GM19372 (cell line): ENCODE data around the gene HNF4A.
A peak's percentile ranks its signal among the peaks of the same experiment; 100 is the strongest.
"Not testable (repeated sequence)": the region's sequence is repeated elsewhere in the genome, so short reads cannot be mapped to it uniquely, and the experiment has no call there.

ENCODE experiments used
- ATAC-seq: cut with Tn5 transposase; IDR thresholded peaks from one replicate; pipeline ENCODE4 v1.9.1; 2021; ENCODE audit warnings: mild to moderate bottlenecking, low read depth, moderate library complexity; ENCODE audit not compliant: unreplicated experiment

HNF4A gene

GRCh38 chr20:44461142-44461802 is 105.8 kb downstream of the HNF4A start:
- no peak for ATAC-seq

- ATAC-seq, result no peak
Measured at GRCh38 chr20:44461803-44462174, 106.3 kb downstream of the HNF4A start.

GRCh38 chr20:44463466-44463865 is 108.0 kb downstream of the HNF4A start:
- ATAC-seq, result no peak

- ATAC-seq, result no peak
Measured at GRCh38 chr20:44464514-44464913, 109.0 kb downstream of the HNF4A start.

- no peak for ATAC-seq
Measured at GRCh38 chr20:44465001-44465560, 109.6 kb downstream of the HNF4A start.

GRCh38 chr20:44467289-44467883 is 111.9 kb downstream of the HNF4A start:
- ATAC-seq, result no peak

- ATAC-seq, result no peak
Measured at GRCh38 chr20:44468044-44468782, 112.7 kb downstream of the HNF4A start.

GRCh38 chr20:44470327-44470726 is 114.8 kb downstream of the HNF4A start:
- ATAC-seq, result no peak

GRCh38 chr20:44471481-44471882 is 116.0 kb downstream of the HNF4A start:
- ATAC-seq, result no peak

- ATAC-seq, result not testable (repeated sequence)
Measured at GRCh38 chr20:44472283-44472682, 116.8 kb downstream of the HNF4A start.

GRCh38 chr20:44475372-44475693 is 119.8 kb downstream of the HNF4A start:
- no peak for ATAC-seq

- ATAC-seq, result peak; percentile 86
Measured at GRCh38 chr20:44475694-44476560, 120.4 kb downstream of the HNF4A start, which contains the start of gene TTPAL. Gene TTPAL (plus strand): TSS chr20:44475874. CDS start chr20:44480000, 4,126 bp downstream.

- ATAC-seq, result no peak
Measured at GRCh38 chr20:44477151-44477550, 121.7 kb downstream of the HNF4A start.

- ATAC-seq, result no peak
Measured at GRCh38 chr20:44478206-44478605, 122.7 kb downstream of the HNF4A start.

- no peak for ATAC-seq
Measured at GRCh38 chr20:44479643-44480042, 124.1 kb downstream of the HNF4A start.

- ATAC-seq, result no peak
Measured at GRCh38 chr20:44480097-44480496, 124.6 kb downstream of the HNF4A start.

- ATAC-seq, result no peak
Measured at GRCh38 chr20:44481719-44482416, 126.4 kb downstream of the HNF4A start.

- no peak for ATAC-seq
Measured at GRCh38 chr20:44483112-44483511, 127.6 kb downstream of the HNF4A start.
